Right atrium auricular region (tissue), 2 donors: ENCODE data around the gene DGKH. TPM values are rescaled to one million over a fixed set of nuclear protein-coding genes. Genes with fewer than 3 reads are reported as not detected.
"Not testable (repeated sequence)": the region's sequence is repeated elsewhere in the genome, so short reads cannot be mapped to it uniquely, and the experiment has no call there.

Experiments
- DNase-seq: peaks from one replicate; pipeline ENCODE4 v3.0.0-alpha.2; 2019; ENCODE audit warnings: low spot score
- H3K27ac ChIP-seq, 2 donors: fragments of 200-600 bp; sonication (generic); 1 replicate in 1 of 2; 2 replicates in 1 of 2; pipeline ENCODE4 v1.5.1; 2016 to 2019
- H3K27me3 ChIP-seq, 2 donors: fragments of 200-600 bp; sonication (generic); one replicate each; pipeline versions ENCODE4 v1.5.1 to v1.6.0; 2017 to 2019
- H3K36me3 ChIP-seq: fragments of 200-600 bp; sonication (generic); one replicate; pipeline ENCODE4 v1.5.1; 2016
- H3K4me1 ChIP-seq, 2 donors: fragments of 200-600 bp; sonication (generic); one replicate each; pipeline versions ENCODE4 v1.5.1 to v1.6.0; 2017 to 2019
- H3K4me3 ChIP-seq, 2 donors: fragments of 200-600 bp; sonication (generic); 1 replicate in 1 of 2; 2 replicates in 1 of 2; pipeline ENCODE4 v1.5.1; 2017 to 2019; ENCODE audit warnings: mild to moderate bottlenecking in 1 of 2, moderate library complexity in 1 of 2
- H3K9me3 ChIP-seq, 2 donors: fragments of 200-600 bp; sonication (generic); one replicate each; pipeline ENCODE4 v1.5.1; 2019
- total RNA-seq, 2 donors: library from RNA; depleted of rRNA; stranded (reverse); fragments of >200 nt; gene quantifications; one replicate each; pipeline ENCODE4 v1.1.0, GENCODE V29; 2016
- TF ChIP-seq, protein P1 (sequence below), 2 donors: fragments of 200-600 bp; sonication (generic); IDR thresholded peaks; one replicate each; pipeline ENCODE4 v1.5.1; 2019; ENCODE audit warnings: antibody characterized with exemption in 2 of 2

The DGKH gene
- total RNA-seq, 2 donors from 2014 or later: 4.1 to 6.6 TPM

DNA sequence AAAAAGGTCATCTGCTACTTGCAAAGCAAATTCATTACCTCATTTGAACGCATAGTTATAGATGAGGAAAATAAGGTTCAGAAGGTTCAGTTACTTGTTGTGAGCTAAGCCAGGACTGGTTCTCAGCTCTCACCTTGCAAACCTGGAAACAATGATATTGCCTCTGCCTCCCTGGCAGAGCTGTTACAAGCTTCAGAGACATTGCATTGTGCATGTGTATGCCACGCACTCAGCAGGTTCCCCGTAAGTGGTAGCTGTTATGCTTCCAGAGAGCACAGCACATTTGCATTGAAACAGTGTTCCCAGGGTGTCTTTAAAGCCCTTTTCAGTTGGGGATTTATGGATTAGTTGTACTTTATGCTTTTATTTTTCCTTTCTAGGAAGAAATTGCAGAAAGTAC, 80.6 kb downstream of the DGKH start:
- H3K36me3 ChIP-seq: peaks cover 16% of the 10 kb centered on the region
- TF ChIP-seq, protein P1, sequence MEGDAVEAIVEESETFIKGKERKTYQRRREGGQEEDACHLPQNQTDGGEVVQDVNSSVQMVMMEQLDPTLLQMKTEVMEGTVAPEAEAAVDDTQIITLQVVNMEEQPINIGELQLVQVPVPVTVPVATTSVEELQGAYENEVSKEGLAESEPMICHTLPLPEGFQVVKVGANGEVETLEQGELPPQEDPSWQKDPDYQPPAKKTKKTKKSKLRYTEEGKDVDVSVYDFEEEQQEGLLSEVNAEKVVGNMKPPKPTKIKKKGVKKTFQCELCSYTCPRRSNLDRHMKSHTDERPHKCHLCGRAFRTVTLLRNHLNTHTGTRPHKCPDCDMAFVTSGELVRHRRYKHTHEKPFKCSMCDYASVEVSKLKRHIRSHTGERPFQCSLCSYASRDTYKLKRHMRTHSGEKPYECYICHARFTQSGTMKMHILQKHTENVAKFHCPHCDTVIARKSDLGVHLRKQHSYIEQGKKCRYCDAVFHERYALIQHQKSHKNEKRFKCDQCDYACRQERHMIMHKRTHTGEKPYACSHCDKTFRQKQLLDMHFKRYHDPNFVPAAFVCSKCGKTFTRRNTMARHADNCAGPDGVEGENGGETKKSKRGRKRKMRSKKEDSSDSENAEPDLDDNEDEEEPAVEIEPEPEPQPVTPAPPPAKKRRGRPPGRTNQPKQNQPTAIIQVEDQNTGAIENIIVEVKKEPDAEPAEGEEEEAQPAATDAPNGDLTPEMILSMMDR (IDR thresholded peaks at IDR 0.05): no peak

DNA sequence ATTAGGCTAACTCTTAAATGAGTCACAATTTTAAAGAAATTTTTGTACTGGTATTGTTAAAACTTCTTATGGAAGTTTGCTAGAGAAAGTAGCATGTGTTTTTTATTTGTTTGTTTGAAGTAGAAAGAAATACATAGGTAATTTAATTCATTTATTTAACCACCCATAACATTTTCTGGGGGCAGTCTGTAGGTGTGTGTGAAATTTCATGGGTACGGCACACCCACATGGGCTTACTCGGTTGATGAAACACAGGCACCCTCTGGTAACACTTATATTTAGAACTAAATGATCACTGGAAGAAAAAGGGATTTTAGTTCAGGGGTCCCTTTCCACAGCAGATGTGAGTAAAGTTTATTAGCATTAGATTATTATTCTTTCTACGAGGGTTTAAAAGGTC, 88.1 kb downstream of the DGKH start:
- H3K4me1 ChIP-seq: no peaks in the 10 kb centered on the region
- no peak overlapping the region for H3K27ac ChIP-seq
- no peak overlapping the region for H3K4me3 ChIP-seq
- no peaks in the 10 kb centered on the region for H3K27me3 ChIP-seq
- no peaks in the 10 kb centered on the region for H3K9me3 ChIP-seq
- H3K36me3 ChIP-seq: no peaks in the 10 kb centered on the region
- no peak for DNase-seq
- TF ChIP-seq, protein P1 (IDR thresholded peaks at IDR 0.05): no peak

More for the DNA sequence above, 80.6 kb downstream of the DGKH start:
- Histone ChIP-seq H3K4me1 (no peaks in the 10 kb centered on the region), H3K27me3 (no peaks in the 10 kb centered on the region), H3K4me3 (no peak overlapping the region), H3K9me3 (no peaks in the 10 kb centered on the region), H3K27ac (no peak overlapping the region)
- DNase-seq: no peak

DNA sequence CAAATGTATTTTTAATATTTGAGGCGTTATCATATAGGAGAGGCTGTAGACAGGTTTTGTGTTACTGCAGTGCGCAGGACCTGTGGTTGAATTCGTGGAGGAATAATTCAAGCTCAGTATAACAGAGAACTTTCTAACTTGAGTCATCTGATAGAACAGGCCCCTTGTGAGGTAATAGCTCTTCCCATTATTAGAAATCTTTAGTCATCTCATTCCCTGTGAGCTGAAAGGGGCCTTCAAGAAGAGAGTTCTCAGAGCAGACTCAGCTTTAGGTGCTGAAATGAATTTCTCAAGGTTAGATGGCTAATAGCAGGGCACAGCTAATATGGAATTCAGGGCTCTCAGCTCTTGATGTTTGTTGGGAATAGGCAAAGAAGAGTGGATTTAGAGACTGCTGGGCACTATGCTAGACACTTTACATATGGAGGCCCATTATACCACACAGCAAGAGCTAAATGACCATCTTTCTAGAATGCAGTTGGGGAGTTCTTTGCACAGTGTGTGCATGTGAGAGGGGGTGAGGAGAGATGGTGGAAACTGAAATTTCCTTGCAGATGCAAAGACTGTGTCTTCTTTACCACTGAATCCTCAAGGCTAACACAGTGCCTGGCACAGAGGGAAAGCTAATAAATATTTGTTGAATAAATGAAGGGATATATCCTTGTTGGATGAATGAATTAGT, 89.5 kb downstream of the DGKH start:
- Histone ChIP-seq H3K4me3 (no peak overlapping the region), H3K4me1 (no peaks in the 10 kb centered on the region)
- TF ChIP-seq, protein P1 (IDR thresholded peaks at IDR 0.05): no peak

DNA sequence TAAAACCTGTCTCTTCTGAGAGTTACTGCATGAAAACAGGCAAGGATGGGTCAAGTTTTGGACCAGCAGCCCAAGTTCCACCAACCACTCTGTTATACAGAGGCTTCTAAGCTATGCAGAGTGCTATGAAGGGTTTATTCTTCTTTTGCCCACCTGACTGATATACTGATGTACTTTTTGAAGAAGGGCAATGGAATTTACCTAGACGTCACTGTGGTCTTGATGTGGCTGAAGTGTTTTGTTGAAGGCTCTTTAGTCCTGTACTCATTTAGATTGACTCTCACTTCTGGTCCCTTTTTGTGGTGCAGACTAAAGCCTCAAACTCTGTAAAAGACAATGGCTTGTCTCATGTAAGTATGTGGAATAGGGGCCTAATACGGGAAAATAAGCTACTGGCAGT, 92.0 kb downstream of the DGKH start:
- TF ChIP-seq, protein P1 (IDR thresholded peaks at IDR 0.05): no peak
- Histone ChIP-seq H3K27ac (no peak overlapping the region), H3K27me3 (no peaks in the 10 kb centered on the region), H3K4me3 (no peak overlapping the region), H3K36me3 (no peaks in the 10 kb centered on the region), H3K4me1 (no peaks in the 10 kb centered on the region), H3K9me3 (no peaks in the 10 kb centered on the region)
- DNase-seq: no peak

More for the DNA sequence above, 89.5 kb downstream of the DGKH start:
- Histone ChIP-seq H3K27me3 (no peaks in the 10 kb centered on the region), H3K36me3 (no peaks in the 10 kb centered on the region), H3K9me3 (no peaks in the 10 kb centered on the region), H3K27ac (no peak overlapping the region)
- no peak for DNase-seq

DNA sequence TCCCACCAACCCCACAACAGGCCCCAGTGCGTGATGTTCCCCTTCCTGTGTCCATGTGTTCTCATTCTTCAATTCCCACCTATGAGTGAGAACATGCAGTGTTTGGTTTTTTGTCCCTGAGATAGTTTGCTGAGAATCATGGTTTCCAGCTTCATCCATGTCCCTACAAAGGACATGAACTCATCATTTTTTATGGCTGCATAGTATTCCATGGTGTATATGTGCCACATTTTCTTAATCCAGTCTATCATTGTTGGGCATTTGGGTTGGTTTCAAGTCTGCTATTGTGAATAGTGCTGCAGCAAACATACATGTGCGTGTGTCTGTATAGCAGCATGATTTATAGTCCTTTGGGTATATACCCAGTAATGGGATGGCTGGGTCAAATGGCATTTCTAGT, 92.6 kb downstream of the DGKH start:
- H3K4me1 ChIP-seq, H3K27me3 ChIP-seq, H3K9me3 ChIP-seq, H3K4me3 ChIP-seq, H3K36me3 ChIP-seq, DNase-seq, H3K27ac ChIP-seq: not testable (repeated sequence)

DNA sequence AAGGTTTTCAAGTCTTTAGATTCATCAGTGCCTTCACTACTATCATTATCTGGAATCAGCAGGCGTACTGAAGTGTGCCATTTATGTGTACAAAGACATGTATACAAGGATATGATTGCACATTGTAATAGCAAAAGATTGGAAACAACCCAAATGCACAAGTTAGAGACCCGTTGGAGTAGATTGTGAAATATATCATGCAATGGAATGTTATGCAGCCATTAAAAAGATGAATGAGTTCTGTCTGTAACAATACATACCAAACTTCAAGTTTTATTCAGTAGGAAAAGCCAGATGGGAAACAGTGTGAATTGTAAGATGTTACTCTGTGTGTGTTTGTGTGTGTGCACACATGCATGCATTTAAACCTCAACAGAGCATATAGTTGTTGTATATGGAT, 97.9 kb downstream of the DGKH start:
- H3K27me3 ChIP-seq: no peaks in the 10 kb centered on the region
- no peaks in the 10 kb centered on the region for H3K4me1 ChIP-seq
- TF ChIP-seq, protein P1 (IDR thresholded peaks at IDR 0.05): no peak
- no peak overlapping the region for H3K27ac ChIP-seq
- no peak for DNase-seq
- no peaks in the 10 kb centered on the region for H3K36me3 ChIP-seq
- no peak overlapping the region for H3K4me3 ChIP-seq
- H3K9me3 ChIP-seq: no peaks in the 10 kb centered on the region
